HG02610 (cell line): ENCODE measurements around the gene ZNF440.
"Not testable (repeated sequence)": the region's sequence is repeated elsewhere in the genome, so short reads cannot be mapped to it uniquely, and the experiment has no call there.

Experiments
- ATAC-seq: cut with Tn5 transposase; IDR thresholded peaks from one replicate; pipeline ENCODE4 v1.9.1; 2021; ENCODE audit warnings: mild to moderate bottlenecking, moderate library complexity; ENCODE audit not compliant: unreplicated experiment

Gene ZNF440

DNA sequence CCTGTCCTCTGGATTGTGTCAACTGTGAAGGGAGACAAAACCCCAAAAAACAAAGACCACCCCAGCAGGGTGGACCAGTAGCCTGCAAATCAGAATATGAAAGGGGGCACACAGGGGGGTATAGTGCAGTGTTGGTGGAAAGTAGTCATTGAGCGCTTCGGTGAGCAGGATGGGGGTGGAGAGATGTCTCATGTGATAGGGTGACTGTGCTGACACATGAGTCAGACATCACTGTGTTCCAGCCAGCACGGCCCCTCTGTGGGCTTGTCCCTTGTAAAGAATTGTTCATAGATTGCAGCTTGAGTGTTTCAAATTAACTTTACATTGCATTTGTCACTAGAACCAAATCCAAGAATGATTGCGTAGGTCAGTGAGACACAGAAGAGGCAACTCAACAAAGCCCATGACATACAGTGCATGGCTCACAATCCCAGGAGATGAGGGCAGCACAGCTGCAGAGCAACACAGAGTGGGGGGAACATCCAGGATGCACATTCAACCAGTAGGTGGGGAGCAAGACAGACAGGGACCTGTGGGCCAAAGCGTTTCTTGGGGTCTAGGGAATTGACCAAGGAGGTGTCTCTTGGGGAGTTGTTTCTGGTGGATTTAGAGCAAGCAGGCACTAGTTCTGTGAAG lies 7.5 kb downstream of the ZNF440 start:
- no peak for ATAC-seq

- not testable (repeated sequence) for ATAC-seq
These were observed 15.1 kb downstream of the ZNF440 start for GRCh38 chr19:11828957-11829876.

GRCh38 chr19:11832253-11832912 lies 18.3 kb downstream of the ZNF440 start:
- no peak for ATAC-seq

- no peak for ATAC-seq
These were observed 19.5 kb downstream of the ZNF440 start for GRCh38 chr19:11833541-11833940.

DNA sequence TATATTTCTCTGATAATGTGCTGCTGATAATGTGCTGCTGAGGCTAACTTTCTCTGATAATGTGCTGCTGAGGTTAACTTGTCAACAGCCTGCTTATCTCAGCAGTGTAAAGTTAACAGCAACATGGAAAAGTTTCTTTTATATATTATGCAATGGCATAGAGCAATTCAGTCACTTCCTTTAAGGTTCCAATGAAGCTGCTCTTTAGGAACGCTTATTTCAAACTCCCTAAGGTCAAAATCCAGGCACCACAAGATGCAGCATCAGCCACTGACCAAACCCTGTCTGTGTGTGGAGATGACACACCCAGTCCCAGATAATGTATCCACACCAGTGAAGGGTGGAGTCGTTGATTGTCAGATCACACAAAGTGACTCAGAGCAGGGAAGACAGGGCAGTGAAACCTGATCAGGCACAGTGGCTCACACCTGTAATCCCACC lies 21.6 kb downstream of the ZNF440 start:
- ATAC-seq = not testable (repeated sequence)

- no peak for ATAC-seq
These were observed 29.6 kb downstream of the ZNF440 start for GRCh38 chr19:11843722-11844121.

- not testable (repeated sequence) for ATAC-seq
These were observed 33.5 kb downstream of the ZNF440 start for GRCh38 chr19:11847615-11848014.

- ATAC-seq = no peak
These were observed 34.1 kb downstream of the ZNF440 start for GRCh38 chr19:11848200-11848593.

GRCh38 chr19:11848594-11849469 lies 34.8 kb downstream of the ZNF440 start, which contains the start of gene ZNF439:
ZNF439 (plus strand) TSS chr19:11848726; CDS start chr19:11848868, 142 bp downstream.
- peak; percentile 67 for ATAC-seq

GRCh38 chr19:11850289-11850688 lies 36.2 kb downstream of the ZNF440 start:
- ATAC-seq = not testable (repeated sequence)

GRCh38 chr19:11853358-11853757 lies 39.3 kb downstream of the ZNF440 start:
- ATAC-seq = no peak

DNA sequence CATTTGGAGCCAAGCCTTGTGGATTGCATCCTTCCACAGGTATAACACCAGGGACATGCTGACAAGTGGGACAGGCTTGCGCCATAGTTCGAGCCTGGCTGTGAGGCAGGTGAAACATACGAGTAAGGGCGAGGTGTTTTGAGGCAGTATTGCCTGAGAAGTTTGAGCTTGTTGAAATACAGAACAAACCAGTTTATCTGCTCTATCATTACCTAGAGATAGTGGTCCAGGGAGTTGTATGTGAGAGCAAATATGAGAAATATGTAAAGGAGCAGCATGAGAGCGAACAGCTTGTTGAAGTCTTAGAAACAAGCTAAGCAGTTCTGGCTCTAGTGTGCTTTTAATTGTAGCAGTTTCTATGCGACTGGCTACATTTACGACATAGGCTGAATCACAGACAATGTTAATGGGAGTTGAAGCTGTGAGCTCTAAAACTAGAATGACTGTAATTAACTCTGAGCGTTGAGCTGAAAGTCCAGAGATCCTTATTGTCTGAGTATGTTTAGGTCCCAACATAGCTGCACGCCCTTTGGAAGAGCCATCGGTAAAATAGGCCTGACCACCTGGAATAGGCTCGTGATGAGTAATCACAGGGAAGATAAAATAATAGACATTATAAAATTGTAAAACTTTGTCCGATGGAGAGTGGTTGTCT lies 42.6 kb downstream of the ZNF440 start:
- no peak for ATAC-seq

DNA sequence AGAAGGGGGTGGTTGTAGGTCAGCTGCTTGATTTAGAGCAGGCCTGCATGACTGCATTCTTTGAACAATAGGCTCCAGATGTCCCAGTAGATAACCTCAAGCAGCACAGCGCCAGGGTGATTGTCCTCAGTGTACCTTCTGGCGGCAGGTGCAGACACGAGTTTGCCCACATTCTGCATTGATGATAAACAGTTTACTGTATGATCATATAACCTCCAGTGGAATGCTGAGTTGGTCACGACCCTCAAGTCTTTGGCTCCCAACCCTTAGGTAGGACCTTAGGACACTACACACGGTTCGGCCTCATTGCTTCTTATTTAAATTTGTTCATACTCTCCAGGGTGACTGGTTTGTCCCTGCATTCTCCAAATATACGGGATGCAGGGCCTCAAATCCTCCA lies 46.6 kb downstream of the ZNF440 start:
- no peak for ATAC-seq

- no peak for ATAC-seq
These were observed 47.2 kb downstream of the ZNF440 start for GRCh38 chr19:11861301-11861700.

DNA sequence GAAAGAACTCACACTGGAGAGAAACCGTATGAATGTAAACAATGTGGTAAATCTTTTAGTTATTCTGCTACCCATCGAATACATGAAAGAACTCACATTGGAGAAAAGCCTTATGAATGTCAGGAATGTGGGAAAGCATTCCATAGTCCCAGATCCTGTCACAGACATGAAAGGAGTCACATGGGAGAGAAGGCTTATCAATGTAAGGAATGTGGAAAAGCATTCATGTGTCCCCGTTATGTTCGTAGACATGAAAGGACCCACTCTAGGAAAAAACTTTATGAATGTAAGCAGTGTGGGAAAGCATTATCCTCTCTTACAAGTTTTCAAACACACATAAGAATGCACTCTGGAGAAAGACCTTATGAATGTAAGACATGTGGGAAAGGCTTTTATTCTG lies 53.7 kb downstream of the ZNF440 start:
- not testable (repeated sequence) for ATAC-seq

- no peak for ATAC-seq
These were observed 54.1 kb downstream of the ZNF440 start for GRCh38 chr19:11868188-11868587.

GRCh38 chr19:11872624-11873023 lies 58.6 kb downstream of the ZNF440 start:
- no peak for ATAC-seq

- ATAC-seq = no peak
These were observed 59.7 kb downstream of the ZNF440 start for GRCh38 chr19:11873762-11874161.

GRCh38 chr19:11879687-11880266 lies 65.7 kb downstream of the ZNF440 start:
- not testable (repeated sequence) for ATAC-seq

DNA sequence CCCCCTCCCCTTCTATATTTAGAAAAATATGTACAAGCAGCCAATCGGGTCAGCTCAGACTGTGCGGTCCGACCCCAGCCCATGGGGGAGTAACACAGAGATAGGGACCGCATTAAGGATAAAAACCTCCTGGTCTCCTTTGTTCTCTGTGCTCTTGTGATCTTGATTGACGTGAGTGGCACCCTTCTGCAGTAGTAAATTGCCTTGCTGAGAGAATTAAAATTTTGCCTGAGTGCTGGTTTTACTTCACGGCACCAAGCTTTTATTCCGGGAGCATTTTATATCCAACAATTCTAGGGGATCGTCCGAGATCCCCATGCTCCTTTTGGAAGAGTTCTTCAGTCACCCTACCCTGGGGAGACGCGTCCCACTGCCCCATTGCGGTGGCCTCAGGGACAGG lies 66.5 kb downstream of the ZNF440 start:
- no peak for ATAC-seq
